Fibroblast of the aortic adventitia (primary cell): Measurements from ENCODE around the gene RIPOR1. TPM values are rescaled to one million over a fixed set of nuclear protein-coding genes. Genes with fewer than 3 reads are reported as not detected.

ENCODE experiments used
- DNase-seq: peaks from one replicate; pipeline ENCODE4 v3.0.0-alpha.2; 2010; ENCODE audit warnings: low read depth
- H3K4me3 ChIP-seq: 2 replicates; pipeline ENCODE4 v1.5.1; 2011; ENCODE audit warnings: low read depth, mild to moderate bottlenecking, control low read depth, low read length, moderate library complexity
- CTCF ChIP-seq: IDR thresholded peaks from 2 replicates; pipeline ENCODE4 v1.5.1; 2011; ENCODE audit warnings: mild to moderate bottlenecking, low read length, control low read depth, inconsistent platforms; ENCODE audit not compliant: insufficient read depth
- total RNA-seq: library from RNA; depleted of rRNA; stranded (reverse); fragments of >200 nt; gene quantifications from 2 replicates; pipeline ENCODE4 v1.2.3, GENCODE V29; 2012; ENCODE audit warnings: low replicate concordance

The RIPOR1 gene
- total RNA-seq, 1 donor: 29.3 TPM

- no peak overlapping the region for H3K4me3 ChIP-seq
- no peak for TF ChIP-seq CTCF
- DNase-seq: no peak
These were observed 19.9 kb downstream of the RIPOR1 start for GRCh38 chr16:67548265-67549126.

DNA sequence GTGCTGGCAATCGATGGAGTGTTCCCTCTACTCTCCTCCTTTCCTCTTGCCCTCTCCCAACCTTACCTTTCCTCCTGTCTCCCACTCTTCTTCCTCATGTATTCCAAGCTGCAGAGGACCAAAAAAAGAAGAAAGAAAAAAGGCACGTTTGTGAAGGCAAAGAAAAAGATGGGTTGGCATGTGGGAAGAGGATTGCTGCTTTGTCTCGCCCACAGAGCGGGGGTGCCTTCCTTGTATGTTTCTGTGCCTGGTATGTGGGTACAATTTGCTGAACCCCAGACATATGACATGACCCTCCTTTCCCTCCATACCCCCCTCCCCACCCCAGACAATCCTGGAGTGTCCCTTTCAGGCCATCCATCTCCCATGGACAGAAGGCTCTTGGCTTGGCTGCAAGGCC is 20.6 kb downstream of the RIPOR1 start:
- TF ChIP-seq CTCF: no peak
- H3K4me3 ChIP-seq: no peak overlapping the region
- DNase-seq: no peak

DNA sequence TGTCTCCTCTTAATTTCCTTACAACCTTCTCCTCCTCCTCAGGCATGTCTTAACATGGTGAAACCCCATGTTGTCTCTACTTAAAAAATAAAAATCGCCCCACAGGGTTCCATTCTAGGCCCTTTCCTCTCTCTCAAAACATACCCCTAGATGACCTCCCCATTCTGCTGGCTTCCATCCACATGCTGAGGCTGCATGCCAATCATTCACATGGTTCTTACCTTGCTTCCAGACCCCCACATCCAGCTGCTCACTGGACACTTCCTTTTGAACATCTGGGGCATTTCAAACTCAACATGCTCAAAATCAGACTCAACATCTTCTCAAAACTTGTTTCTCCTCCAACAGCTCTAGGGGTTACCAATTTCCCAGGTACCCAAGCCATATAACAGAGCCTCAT is 21.3 kb downstream of the RIPOR1 start:
- H3K4me3 ChIP-seq: no peak overlapping the region
- TF ChIP-seq CTCF: no peak
- DNase-seq: no peak

- DNase-seq: no peak
- TF ChIP-seq CTCF: no peak
- no peak overlapping the region for H3K4me3 ChIP-seq
These were observed 22.5 kb downstream of the RIPOR1 start for GRCh38 chr16:67551091-67551490.

DNA sequence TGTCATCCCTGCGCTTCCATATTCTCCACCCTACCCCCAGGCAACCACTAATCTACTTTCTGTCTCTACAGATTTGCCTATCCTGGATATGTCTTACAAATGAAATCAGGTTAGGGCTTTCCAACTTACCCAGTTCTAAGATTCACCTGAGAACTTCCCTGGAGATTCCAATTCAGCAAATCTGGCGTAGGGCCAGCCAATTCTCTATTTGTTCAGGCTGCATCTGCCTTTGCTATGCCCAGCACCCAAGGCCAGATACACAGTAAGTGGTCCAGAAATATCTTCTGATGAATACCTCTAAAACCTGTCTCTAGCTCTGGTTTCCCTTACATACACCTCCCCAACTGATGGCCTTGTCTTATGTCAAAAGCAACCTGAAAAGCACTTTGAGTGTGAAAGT is 23.3 kb downstream of the RIPOR1 start:
- DNase-seq: no peak
- TF ChIP-seq CTCF: no peak
- H3K4me3 ChIP-seq: no peak overlapping the region

DNA sequence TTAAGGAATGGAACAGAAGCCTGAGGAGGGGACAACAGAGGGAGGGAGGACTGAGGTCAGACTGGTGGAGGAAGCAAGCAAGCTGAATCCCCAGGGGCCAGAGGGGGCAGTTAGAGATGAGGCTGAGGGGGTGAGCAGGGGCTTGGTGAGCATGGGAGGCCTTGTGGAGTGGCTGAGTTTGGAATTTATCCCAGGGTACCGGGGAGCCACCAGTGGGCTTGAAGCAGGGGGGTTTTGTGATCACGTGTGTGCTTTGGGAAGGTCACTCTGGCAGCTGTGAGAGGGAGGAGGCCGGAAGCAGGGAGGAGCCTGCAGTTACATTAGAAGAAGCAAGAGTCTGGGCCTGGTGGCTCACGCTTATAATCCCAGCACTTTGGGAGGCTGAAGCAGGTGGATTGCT is 23.8 kb downstream of the RIPOR1 start:
- H3K4me3 ChIP-seq: no peak overlapping the region
- TF ChIP-seq CTCF: no peak
- no peak for DNase-seq
